Pancreas (tissue), 10 donors: ENCODE results near the gene TRNP1. TPM values are rescaled to one million over a fixed set of nuclear protein-coding genes. Genes with fewer than 3 reads are reported as not detected.

Experiments used
- ATAC-seq, 4 donors: fragments of 200-7000 bp; cut with Tn5 transposase; one replicate each; pipeline versions ENCODE4 v1.8.0 to v1.9.1; 2020; ENCODE audit warnings: mild to moderate bottlenecking in 4 of 4, moderate library complexity in 4 of 4
- DNase-seq, 6 donors: peaks; one replicate each; pipeline ENCODE4 v3.0.0-alpha.2; 2020
- FAIRE-seq: peaks from 2 replicates; lab custom pipeline; 2012; peaks lifted over from hg19 to GRCh38; lab: Jason Lieb, UNC
- H3K27ac ChIP-seq, 4 donors: fragments of 200-600 bp; sonication (generic); 1 replicate in 3 of 4; 2 replicates in 1 of 4; pipeline versions ENCODE4 v1.5.0 to v1.8.0; 2020
- H3K27me3 ChIP-seq, 4 donors: fragments of 200-600 bp; one replicate each; pipeline ENCODE4 v1.8.0; 2021
- H3K36me3 ChIP-seq, 3 donors: fragments of 200-600 bp; sonication (generic) in 1 of 3; one replicate each; pipeline versions ENCODE4 v1.5.0 to v1.8.0; 2020 to 2021
- H3K4me1 ChIP-seq, 3 donors: fragments of 200-600 bp; one replicate each; pipeline ENCODE4 v1.8.0; 2021
- H3K4me3 ChIP-seq, 4 donors: fragments of 200-600 bp; sonication (generic) in 2 of 4; one replicate each; pipeline versions ENCODE4 v1.5.0 to v1.8.0; 2020 to 2021
- H3K9me3 ChIP-seq, 4 donors: fragments of 200-600 bp; one replicate each; pipeline ENCODE4 v1.8.0; 2021
- WGBS, 2 donors: extraction: QIAGEN DNeasy Blood & Tissue Kit; methylation state at CpG; one replicate each; pipeline ENCODE4 v1.1.7; 2013; 5-methylcytosine and 5-hydroxymethylcytosine counted together
- intact Hi-C, 3 donors: fragments of 100-400 bp; cut with DNase I; formaldehyde crosslinking; loops; one replicate each; pipeline versions ENCODE4 v1.11.1 to v1.14.2; 2022
- polyA plus RNA-seq, 2 donors: library from polyadenylated mRNA; stranded (reverse); fragments of 200-250 nt; gene quantifications; one replicate each; pipeline ENCODE4 v1.2.3, GENCODE V29; 2013
- total RNA-seq, 6 donors: library from RNA; stranded (reverse); fragmentation: NEBNext Ultra II Directional in 4 of 6; extraction: Animal tissue kit (Norgen Biotek cat#: 25700) in 4 of 6; gene quantifications; one replicate each; pipeline versions ENCODE4 v1.2.1 to v1.2.4, GENCODE V29; 2021 to 2023
- TF ChIP-seq, protein P1 (sequence below), 4 donors: fragments of 200-600 bp; sonication (generic) in 3 of 4; IDR thresholded peaks; one replicate each; pipeline versions ENCODE4 v1.5.0 to v1.8.0; 2021; ENCODE audit warnings: antibody characterized with exemption in 4 of 4
- donor health status: healthy with polysubstance abuse.
- donor health status: DM: no; HTN: no; CAD: no; lungs with moderate emphysema.
- donor health status: DM: no; HTN: no; CAD: no.
- donor health status: control.
- donor health status: control.
- donor health status: Bipolar disorder and iron deficiency.
- donor health status: DM: yes; HTN: yes; CAD: no.
- donor health status: DM: no; HTN: no; CAD: no.
- donor health status: DM: no; HTN: no; CAD: no.
- donor health status: DM: yes; HTN: yes; CAD: no.

TRNP1 gene
- total and polyA plus RNA-seq, 8 donors: 10.4 to 48.2 (median 26.9) TPM

DNA sequence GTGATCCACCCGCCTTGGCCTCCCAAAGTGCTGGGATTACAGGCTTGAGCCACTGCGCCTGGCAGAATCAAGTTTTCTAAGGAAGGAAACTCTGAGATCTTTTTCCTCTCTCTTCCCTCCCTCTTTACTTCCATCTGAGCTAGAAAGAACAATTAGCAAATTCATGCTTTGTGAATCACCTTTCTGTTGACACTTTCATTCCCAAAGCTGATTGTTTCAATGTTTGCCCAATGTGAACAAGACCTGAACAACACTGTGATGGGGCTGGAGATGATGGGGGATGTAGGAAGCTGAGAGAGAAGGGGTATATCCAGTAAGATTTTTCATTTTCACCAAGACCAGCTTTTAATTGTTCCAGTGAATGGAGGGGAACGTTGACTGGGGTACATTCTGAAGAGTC lies 24.8 kb downstream of the TRNP1 start:
- no peaks in the 10 kb centered on the region for H3K27me3 ChIP-seq
- intact Hi-C loops: no loop called here
- no peak for FAIRE-seq

DNA sequence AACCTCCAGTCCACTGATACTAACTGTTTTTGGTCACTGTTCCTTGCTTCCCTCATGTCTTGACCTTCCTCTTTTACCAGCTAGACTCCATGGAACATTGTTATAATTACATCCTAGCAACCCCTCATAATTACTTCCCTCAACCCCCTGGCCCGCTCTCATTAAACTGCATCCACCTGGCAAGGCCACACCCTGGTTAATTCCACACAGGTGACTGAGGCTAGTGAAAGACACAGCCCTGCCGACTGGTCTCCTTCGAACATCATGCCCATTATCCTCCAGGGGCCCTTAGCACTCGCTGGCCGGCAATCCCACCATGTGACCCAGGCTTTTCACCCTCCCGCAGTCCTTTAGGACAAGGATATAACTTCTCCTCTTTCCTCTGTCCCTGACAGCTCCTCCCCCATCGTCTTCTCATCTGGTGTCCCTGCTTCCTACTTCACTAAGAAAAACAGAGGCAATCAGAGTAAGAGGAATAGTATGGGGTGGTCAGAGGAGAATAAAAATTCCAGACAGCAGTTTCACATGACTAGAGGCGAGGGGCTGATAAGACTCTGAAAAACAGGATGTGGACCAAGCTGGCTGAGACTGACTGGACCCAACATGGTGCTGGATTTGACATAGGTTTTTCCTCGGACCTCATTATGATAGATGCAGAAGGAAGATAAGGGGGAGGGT lies 28.0 kb downstream of the TRNP1 start:
- no peaks in the 10 kb centered on the region for H3K4me1 ChIP-seq
- TF ChIP-seq, protein P1, sequence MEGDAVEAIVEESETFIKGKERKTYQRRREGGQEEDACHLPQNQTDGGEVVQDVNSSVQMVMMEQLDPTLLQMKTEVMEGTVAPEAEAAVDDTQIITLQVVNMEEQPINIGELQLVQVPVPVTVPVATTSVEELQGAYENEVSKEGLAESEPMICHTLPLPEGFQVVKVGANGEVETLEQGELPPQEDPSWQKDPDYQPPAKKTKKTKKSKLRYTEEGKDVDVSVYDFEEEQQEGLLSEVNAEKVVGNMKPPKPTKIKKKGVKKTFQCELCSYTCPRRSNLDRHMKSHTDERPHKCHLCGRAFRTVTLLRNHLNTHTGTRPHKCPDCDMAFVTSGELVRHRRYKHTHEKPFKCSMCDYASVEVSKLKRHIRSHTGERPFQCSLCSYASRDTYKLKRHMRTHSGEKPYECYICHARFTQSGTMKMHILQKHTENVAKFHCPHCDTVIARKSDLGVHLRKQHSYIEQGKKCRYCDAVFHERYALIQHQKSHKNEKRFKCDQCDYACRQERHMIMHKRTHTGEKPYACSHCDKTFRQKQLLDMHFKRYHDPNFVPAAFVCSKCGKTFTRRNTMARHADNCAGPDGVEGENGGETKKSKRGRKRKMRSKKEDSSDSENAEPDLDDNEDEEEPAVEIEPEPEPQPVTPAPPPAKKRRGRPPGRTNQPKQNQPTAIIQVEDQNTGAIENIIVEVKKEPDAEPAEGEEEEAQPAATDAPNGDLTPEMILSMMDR (IDR thresholded peaks at IDR 0.05): no peak
- H3K27me3 ChIP-seq: no peaks in the 10 kb centered on the region
- H3K4me3 ChIP-seq: no peak overlapping the region
- H3K36me3 ChIP-seq: no peaks in the 10 kb centered on the region
- intact Hi-C loops: no loop called here
- H3K27ac ChIP-seq: no peak overlapping the region
- ATAC-seq (no peak), DNase-seq (no peak), FAIRE-seq (no peak)
- H3K9me3 ChIP-seq: no peaks in the 10 kb centered on the region
- WGBS, 2 donors: 59 to 64% methylated on average over 9 of the region's 9 CpGs

More for the DNA sequence above, 24.8 kb downstream of the TRNP1 start:
- H3K4me3 ChIP-seq: no peak overlapping the region
- peaks cover 0 to under 1% (median 0%) of the 10 kb centered on the region in 3 donors for H3K4me1 ChIP-seq
- DNase-seq (no peak), ATAC-seq (no peak)
- no peaks in the 10 kb centered on the region for H3K9me3 ChIP-seq
- 88% methylated on average over 3 of the region's 3 CpGs for WGBS, 2 donors
- TF ChIP-seq, protein P1 (IDR thresholded peaks at IDR 0.05): no peak
- H3K36me3 ChIP-seq: no peaks in the 10 kb centered on the region
- H3K27ac ChIP-seq: no peak overlapping the region

DNA sequence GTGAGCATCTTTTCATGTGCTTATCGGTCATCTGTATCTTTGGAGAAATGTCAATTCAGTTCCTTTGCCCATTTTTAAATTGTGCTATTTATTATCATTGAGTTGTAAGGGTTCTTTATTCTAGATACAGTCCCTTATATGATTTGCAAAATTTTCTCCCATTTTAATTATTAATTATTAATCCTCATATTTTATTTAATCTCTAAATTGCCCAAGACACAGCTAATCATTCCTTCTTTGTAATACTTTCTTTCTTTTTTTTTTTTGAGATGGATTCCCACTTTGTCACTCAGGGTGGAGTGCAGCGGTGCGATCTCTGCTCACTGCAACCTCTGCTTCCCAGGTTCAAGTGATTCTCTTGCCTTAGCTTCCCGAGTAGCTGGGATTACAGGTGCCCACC lies 32.2 kb downstream of the TRNP1 start:
- DNase-seq (no peak), FAIRE-seq (no peak), ATAC-seq (no peak)
- TF ChIP-seq, protein P1 (IDR thresholded peaks at IDR 0.05): no peak
- H3K4me3 ChIP-seq: no peak overlapping the region
- H3K27ac ChIP-seq: no peak overlapping the region
- WGBS, 2 donors: 83 to 93% methylated on average over 4 of the region's 4 CpGs
- H3K9me3 ChIP-seq: no peaks in the 10 kb centered on the region
- intact Hi-C loops: no loop called here
- H3K36me3 ChIP-seq: no peaks in the 10 kb centered on the region
- peaks cover 0 to 12% (median 0%) of the 10 kb centered on the region in 3 donors for H3K4me1 ChIP-seq
- H3K27me3 ChIP-seq: no peaks in the 10 kb centered on the region

DNA sequence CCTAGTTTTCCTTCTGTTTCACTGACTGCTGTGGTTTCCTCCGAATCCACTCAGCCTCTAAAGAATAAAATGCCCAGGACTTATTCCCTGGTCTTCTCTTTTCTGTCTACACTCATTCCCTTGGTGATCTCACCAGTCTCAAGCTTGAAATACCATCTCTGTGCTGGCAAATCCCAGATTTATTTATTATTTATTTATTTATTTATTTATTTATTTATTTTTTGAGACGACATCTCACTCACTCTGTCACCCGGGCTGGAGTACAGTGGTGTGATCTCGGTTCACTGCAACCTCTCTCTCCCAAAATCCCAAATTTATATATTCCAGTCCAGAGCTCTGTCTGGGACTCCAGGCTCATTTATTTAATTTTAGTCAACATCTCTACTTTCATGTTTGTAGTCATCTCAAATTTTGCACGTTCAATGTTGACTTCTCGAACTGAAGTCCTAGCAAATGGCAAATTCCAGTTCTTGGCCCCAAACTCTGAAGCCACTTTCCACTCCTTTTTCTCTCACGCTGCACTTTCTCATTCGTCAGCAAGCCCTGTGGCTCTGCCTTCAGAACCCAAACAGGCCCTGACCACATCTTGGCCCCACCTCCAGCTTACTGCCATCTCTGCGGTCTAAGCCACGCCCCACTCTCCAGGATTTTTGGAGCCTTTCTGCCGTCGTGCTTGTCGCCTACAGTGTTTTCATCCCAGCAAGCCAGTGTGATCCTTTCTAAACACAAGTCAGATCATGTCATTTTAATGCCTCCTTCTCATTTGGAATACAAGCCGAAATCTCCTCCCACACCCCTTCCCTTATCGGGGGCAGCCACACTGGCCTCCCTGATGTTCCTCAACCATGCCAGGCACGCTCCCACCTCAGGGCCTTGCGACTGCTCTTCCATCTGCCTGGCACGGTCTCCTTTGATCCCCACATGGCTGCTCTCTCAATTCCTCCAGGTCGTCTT lies 33.4 kb downstream of the TRNP1 start:
- Histone ChIP-seq H3K27ac (peak overlapping the region in 2 of 4 donors; percentile 76 to 85), H3K27me3 (no peaks in the 10 kb centered on the region), H3K9me3 (no peaks in the 10 kb centered on the region), H3K4me1 (peaks cover 0 to 16% (median 0%) of the 10 kb centered on the region in 3 donors), H3K4me3 (no peak overlapping the region), H3K36me3 (no peaks in the 10 kb centered on the region)
- FAIRE-seq: no peak
- TF ChIP-seq, protein P1 (IDR thresholded peaks at IDR 0.05): no peak
- 79 to 81% methylated on average over 19 of the region's 19 CpGs for WGBS, 2 donors
- intact Hi-C loops: no loop called here
- ATAC-seq: peak in 1 of 4 donors; percentile 6
- no peak for DNase-seq
